Neural cell (in vitro differentiated cells): ENCODE results near the gene RNF123. TPM values are rescaled to one million over a fixed set of nuclear protein-coding genes. Genes with fewer than 3 reads are reported as not detected.

ENCODE experiments used
- H2AFZ ChIP-seq: fragments of 200-600, 300-800 bp; sonication (generic), shearing (Covaris generic); 2 replicates; pipeline ENCODE4 v1.6.0; 2014; ENCODE audit warnings: low read depth, mild to moderate bottlenecking, antibody characterized with exemption, low read length, moderate library complexity
- H3F3A ChIP-seq: fragments of 200-600 bp; shearing (Covaris generic); 2 replicates; pipeline ENCODE4 v1.6.1; 2016; ENCODE audit warnings: mild to moderate bottlenecking, moderate library complexity, mixed read lengths, antibody characterized with exemption, low read length; ENCODE audit not compliant: insufficient read depth, poor library complexity, severe bottlenecking
- H3K27ac ChIP-seq: fragments of 200-600, 300-800 bp; sonication (generic), shearing (Covaris generic); 2 replicates; pipeline ENCODE4 v1.5.1; 2014; ENCODE audit warnings: mild to moderate bottlenecking, low read length, moderate library complexity
- H3K27me3 ChIP-seq: fragments of 300-800, 200-600 bp; sonication (generic), shearing (Covaris generic); 2 replicates; pipeline ENCODE4 v1.6.0; 2014; ENCODE audit warnings: mild to moderate bottlenecking, low read depth, low read length, moderate library complexity; ENCODE audit not compliant: insufficient read depth
- H3K36me3 ChIP-seq: fragments of 300-800, 200-600 bp; sonication (generic), shearing (Covaris generic); 2 replicates; pipeline ENCODE4 v1.5.1; 2014; ENCODE audit warnings: mild to moderate bottlenecking, antibody characterized with exemption, low read length, moderate library complexity; ENCODE audit not compliant: insufficient read depth
- H3K4me2 ChIP-seq: fragments of 300-800, 200-600 bp; sonication (generic), shearing (Covaris generic); 2 replicates; pipeline ENCODE4 v1.6.0; 2014; ENCODE audit warnings: mild to moderate bottlenecking, low read length
- H3K4me3 ChIP-seq: fragments of 300-800, 200-600 bp; sonication (generic), shearing (Covaris generic); 2 replicates; pipeline ENCODE4 v1.5.1; 2014; ENCODE audit warnings: mild to moderate bottlenecking, low read length, moderate library complexity
- H3K79me2 ChIP-seq: fragments of 200-600 bp; shearing (Covaris generic); replicated peaks from 2 replicates; pipeline ENCODE4 v1.6.0; 2014; ENCODE audit warnings: mild to moderate bottlenecking, low read length, moderate library complexity; ENCODE audit not compliant: insufficient read depth
- H3K9ac ChIP-seq: fragments of 300-800, 200-600 bp; sonication (generic), shearing (Covaris generic); 2 replicates; pipeline ENCODE4 v1.6.1; 2016; ENCODE audit warnings: mild to moderate bottlenecking, low read length, mixed read lengths
- H3K9me2 ChIP-seq: fragments of 200-600 bp; shearing (Covaris generic); 2 replicates; pipeline ENCODE4 v1.6.1; 2016; ENCODE audit warnings: mild to moderate bottlenecking, low read length, mixed read lengths; ENCODE audit not compliant: insufficient read depth
- H3K9me3 ChIP-seq: fragments of 200-600, 300-800 bp; sonication (generic), shearing (Covaris generic); 2 replicates; pipeline ENCODE4 v1.6.1; 2016; ENCODE audit warnings: mild to moderate bottlenecking, mixed run types, low read length, moderate library complexity, mixed read lengths
- H4K20me1 ChIP-seq: fragments of 200-600 bp; shearing (Covaris generic); 2 replicates; pipeline ENCODE4 v1.6.1; 2016; ENCODE audit warnings: mild to moderate bottlenecking, mixed run types; ENCODE audit not compliant: insufficient read depth
- CTCF ChIP-seq: fragments of 450-650 bp; IDR thresholded peaks from 2 replicates; pipeline ENCODE4 v1.5.1; 2014; ENCODE audit warnings: antibody characterized with exemption, mild to moderate bottlenecking, moderate library complexity; ENCODE audit not compliant: poor library complexity, severe bottlenecking
- EP300 ChIP-seq: fragments of 450-650 bp; conservative IDR thresholded peaks from 2 replicates; pipeline ENCODE4 v1.6.1; 2014; ENCODE audit warnings: antibody characterized with exemption, mild to moderate bottlenecking, moderate library complexity; ENCODE audit not compliant: poor library complexity, severe bottlenecking
- EZH2 ChIP-seq: fragments of 200-600, 300-800 bp; shearing (Covaris generic), sonication (generic); IDR thresholded peaks from 2 replicates; pipeline ENCODE4 v1.6.1; 2014; ENCODE audit warnings: antibody characterized with exemption, low read length, borderline replicate concordance, mild to moderate bottlenecking; ENCODE audit not compliant: insufficient read depth, poor library complexity, severe bottlenecking
- MXI1 ChIP-seq: fragments of 450-650 bp; conservative IDR thresholded peaks from 2 replicates; pipeline ENCODE4 v1.6.1; 2014; ENCODE audit warnings: antibody characterized with exemption, mild to moderate bottlenecking; ENCODE audit not compliant: poor library complexity, severe bottlenecking
- POLR2AphosphoS5 ChIP-seq: IDR thresholded peaks from 2 replicates; pipeline ENCODE4 v1.6.1; 2012
- RAD21 ChIP-seq: fragments of 450-650 bp; conservative IDR thresholded peaks from 2 replicates; pipeline ENCODE4 v1.6.1; 2014; ENCODE audit warnings: antibody characterized with exemption, mild to moderate bottlenecking, moderate library complexity
- REST ChIP-seq: IDR thresholded peaks from 2 replicates; pipeline ENCODE4 v1.6.1; 2012; ENCODE audit warnings: borderline replicate concordance
- SMC3 ChIP-seq: fragments of 450-650 bp; conservative IDR thresholded peaks from 2 replicates; pipeline ENCODE4 v1.6.1; 2014; ENCODE audit warnings: antibody characterized with exemption, mild to moderate bottlenecking, moderate library complexity; ENCODE audit not compliant: poor library complexity
- TAF1 ChIP-seq: IDR thresholded peaks from 2 replicates; pipeline ENCODE4 v1.6.1; 2012; ENCODE audit warnings: low read depth
- polyA plus RNA-seq: library from polyadenylated mRNA; depleted of rRNA; stranded (reverse); fragments of >200 nt; gene quantifications from 2 replicates; pipeline ENCODE4 v1.2.3, GENCODE V29; 2014

Gene RNF123
- polyA plus RNA-seq, 1 donor from 2014 or later, result 27.4 TPM

GRCh38 chr3:49657208-49657915 is 32.0 kb upstream of the RNF123 start:
- Histone ChIP-seq H3K4me2 (no peak overlapping the region), H3K9me3 (no peaks in the 10 kb centered on the region), H3F3A (no peaks in the 10 kb centered on the region), H3K4me3 (no peak overlapping the region), H3K27ac (no peak overlapping the region), H3K79me2 (no peaks in the 10 kb centered on the region), H3K9ac (no peak overlapping the region), H3K9me2 (no peaks in the 10 kb centered on the region), H2AFZ (no peak overlapping the region), H3K36me3 (no peaks in the 10 kb centered on the region), H3K27me3 (no peaks in the 10 kb centered on the region), H4K20me1 (no peaks in the 10 kb centered on the region)
- TF ChIP-seq CTCF (no peak), MXI1 (no peak), SMC3 (no peak), EP300 (no peak), TAF1 (no peak), REST (no peak), POLR2AphosphoS5 (no peak), EZH2 (no peak), RAD21 (no peak)

GRCh38 chr3:49658711-49659110 is 30.6 kb upstream of the RNF123 start:
- H3K36me3 ChIP-seq, result no peaks in the 10 kb centered on the region
- H3K27ac ChIP-seq, result no peak overlapping the region
- H3K27me3 ChIP-seq, result no peaks in the 10 kb centered on the region
- no peaks in the 10 kb centered on the region for H3F3A ChIP-seq
- no peak for TF ChIP-seq CTCF
- TF ChIP-seq POLR2AphosphoS5, result no peak
- TF ChIP-seq EZH2, result no peak
- no peak for TF ChIP-seq REST
- no peak for TF ChIP-seq SMC3
- no peak for TF ChIP-seq MXI1
- TF ChIP-seq EP300, result no peak
- no peak for TF ChIP-seq TAF1
- no peak for TF ChIP-seq RAD21
- no peak overlapping the region for H3K4me2 ChIP-seq
- no peak overlapping the region for H3K4me3 ChIP-seq
- no peaks in the 10 kb centered on the region for H3K79me2 ChIP-seq
- H2AFZ ChIP-seq, result no peak overlapping the region
- H4K20me1 ChIP-seq, result no peaks in the 10 kb centered on the region
- H3K9ac ChIP-seq, result no peak overlapping the region
- no peaks in the 10 kb centered on the region for H3K9me2 ChIP-seq
- H3K9me3 ChIP-seq, result no peaks in the 10 kb centered on the region
